NB4 (cell line): ENCODE results near the gene SLX4.

Experiments
- MAX ChIP-seq: IDR thresholded peaks from 2 replicates; pipeline ENCODE4 v1.6.1; 2011; ENCODE audit warnings: low read depth, low read length
- POLR2A ChIP-seq: IDR thresholded peaks from 2 replicates; pipeline ENCODE4 v1.6.1; 2011; ENCODE audit warnings: mild to moderate bottlenecking; ENCODE audit not compliant: insufficient read length; ENCODE audit errors: extremely low read depth
- TF ChIP-seq, protein P1 (sequence below): IDR thresholded peaks from one replicate; pipeline ENCODE4 v1.5.1; 2012; ENCODE audit warnings: low read depth, low read length

GRCh38 chr16:3602320-3602653 lies 9.1 kb downstream of the SLX4 start:
- TF ChIP-seq POLR2A (no peak), MAX (no peak)
- TF ChIP-seq, protein P1, sequence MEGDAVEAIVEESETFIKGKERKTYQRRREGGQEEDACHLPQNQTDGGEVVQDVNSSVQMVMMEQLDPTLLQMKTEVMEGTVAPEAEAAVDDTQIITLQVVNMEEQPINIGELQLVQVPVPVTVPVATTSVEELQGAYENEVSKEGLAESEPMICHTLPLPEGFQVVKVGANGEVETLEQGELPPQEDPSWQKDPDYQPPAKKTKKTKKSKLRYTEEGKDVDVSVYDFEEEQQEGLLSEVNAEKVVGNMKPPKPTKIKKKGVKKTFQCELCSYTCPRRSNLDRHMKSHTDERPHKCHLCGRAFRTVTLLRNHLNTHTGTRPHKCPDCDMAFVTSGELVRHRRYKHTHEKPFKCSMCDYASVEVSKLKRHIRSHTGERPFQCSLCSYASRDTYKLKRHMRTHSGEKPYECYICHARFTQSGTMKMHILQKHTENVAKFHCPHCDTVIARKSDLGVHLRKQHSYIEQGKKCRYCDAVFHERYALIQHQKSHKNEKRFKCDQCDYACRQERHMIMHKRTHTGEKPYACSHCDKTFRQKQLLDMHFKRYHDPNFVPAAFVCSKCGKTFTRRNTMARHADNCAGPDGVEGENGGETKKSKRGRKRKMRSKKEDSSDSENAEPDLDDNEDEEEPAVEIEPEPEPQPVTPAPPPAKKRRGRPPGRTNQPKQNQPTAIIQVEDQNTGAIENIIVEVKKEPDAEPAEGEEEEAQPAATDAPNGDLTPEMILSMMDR = no peak
